ENCODE results near the gene NFAT5.
"Not testable (repeated sequence)": the region's sequence is repeated elsewhere in the genome, so short reads cannot be mapped to it uniquely, and the experiment has no call there.

The NFAT5 gene

DNA sequence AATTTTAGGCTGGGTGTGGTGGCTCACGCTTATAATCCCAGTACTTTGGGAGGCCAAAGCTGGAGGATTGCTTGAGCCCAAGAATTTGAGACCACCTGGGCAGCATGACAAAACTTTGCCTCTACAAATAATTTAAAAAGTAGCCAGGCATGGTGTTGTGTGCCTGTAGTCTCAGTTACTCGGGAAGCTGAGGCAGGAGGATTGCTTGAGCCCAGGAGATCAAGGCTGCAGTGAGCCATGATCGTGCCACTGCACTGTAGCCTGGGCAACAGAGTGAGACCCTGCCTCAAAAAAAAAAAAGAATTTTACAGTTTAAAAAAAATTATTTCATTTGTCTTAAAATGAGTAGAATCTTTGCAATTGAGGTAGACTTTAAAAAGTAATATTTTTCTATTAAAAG is 78.2 kb downstream of the NFAT5 start:
- not testable (repeated sequence) for DNase-seq

- DNase-seq = no peak
These were observed 79.0 kb downstream of the NFAT5 start for GRCh38 chr16:69644790-69645189.

GRCh38 chr16:69647020-69647419 is 81.3 kb downstream of the NFAT5 start:
- DNase-seq = no peak

DNA sequence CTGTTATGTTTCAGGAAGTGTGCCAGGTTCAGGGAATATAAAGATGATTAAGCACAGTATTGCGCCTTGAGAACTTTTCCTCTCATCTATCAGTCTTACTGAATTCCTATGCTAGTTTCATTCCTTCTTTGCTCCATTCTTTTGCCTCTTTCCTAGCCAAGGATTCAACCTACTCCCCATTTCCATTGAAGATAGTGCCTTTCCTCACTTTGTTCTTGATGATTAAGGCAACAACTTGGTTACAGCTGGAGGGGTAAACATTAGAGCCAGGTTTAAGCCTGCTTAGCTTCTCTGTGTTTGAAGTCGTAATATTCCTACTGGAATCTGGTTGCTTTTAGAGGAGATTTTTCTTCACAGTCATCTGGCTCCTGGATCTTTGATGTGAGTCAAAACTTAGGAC is 85.5 kb downstream of the NFAT5 start:
- no peak for DNase-seq

DNA sequence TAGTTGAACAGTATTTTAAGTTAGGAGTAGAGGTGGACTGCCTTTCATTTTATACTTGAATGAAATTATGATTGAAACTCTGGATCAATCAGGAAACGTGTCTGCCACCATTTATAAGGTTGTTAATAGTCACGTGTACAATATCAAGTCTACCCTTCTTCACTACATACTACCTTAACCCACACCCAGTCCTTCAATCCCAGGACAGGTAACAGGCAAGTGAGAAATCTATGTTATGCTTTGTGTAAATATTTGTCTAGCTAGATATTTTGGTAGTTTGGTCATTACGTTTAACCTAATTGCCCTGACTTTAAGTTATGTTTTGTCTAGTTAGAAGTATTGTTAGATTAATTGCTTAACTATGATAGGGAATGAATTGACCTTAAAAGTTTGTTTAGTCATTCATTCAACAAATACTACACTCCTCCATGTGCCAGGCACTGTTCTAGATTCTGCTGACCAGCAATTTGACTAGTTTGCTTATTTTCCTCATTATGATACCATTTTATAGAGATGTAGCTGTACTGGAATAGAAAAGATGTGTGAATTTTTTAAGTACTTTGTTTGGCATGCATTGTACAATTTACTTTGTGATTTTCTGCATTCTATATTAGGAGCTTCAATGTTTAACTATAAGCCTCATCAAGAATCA is 88.6 kb downstream of the NFAT5 start:
- no peak for DNase-seq

- DNase-seq = no peak
These were observed 94.4 kb downstream of the NFAT5 start for GRCh38 chr16:69660166-69660565.

DNA sequence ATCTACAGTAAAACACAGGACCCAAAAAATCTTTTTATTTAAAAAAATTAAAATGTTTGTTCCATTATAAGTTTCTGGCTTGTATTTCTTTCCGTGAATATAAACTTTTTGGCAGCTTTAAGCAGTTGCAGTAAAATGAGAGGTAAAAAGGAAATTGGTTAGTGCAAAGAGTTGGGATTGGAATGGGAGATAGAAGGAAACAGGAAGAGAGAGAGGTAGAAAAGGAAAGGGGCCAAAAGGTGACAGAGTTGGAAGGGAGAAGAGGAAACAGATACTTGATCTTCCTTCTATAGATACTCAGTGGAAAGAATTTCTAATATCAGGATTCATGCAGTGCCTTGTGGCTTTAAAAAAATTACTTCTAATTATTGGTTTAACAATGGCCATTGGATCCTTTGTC is 97.1 kb downstream of the NFAT5 start:
- no peak for DNase-seq

- DNase-seq = no peak
These were observed 98.1 kb downstream of the NFAT5 start for GRCh38 chr16:69663846-69664245.

- no peak for DNase-seq
These were observed 103.8 kb downstream of the NFAT5 start for GRCh38 chr16:69669577-69669976.

GRCh38 chr16:69672315-69672997 is 106.7 kb downstream of the NFAT5 start:
- DNase-seq = no peak

GRCh38 chr16:69672998-69673713 is 107.4 kb downstream of the NFAT5 start:
- DNase-seq = no peak

- DNase-seq = no peak
These were observed 114.6 kb downstream of the NFAT5 start for GRCh38 chr16:69680358-69680757.

GRCh38 chr16:69688589-69688988 is 122.8 kb downstream of the NFAT5 start:
- DNase-seq = no peak

DNA sequence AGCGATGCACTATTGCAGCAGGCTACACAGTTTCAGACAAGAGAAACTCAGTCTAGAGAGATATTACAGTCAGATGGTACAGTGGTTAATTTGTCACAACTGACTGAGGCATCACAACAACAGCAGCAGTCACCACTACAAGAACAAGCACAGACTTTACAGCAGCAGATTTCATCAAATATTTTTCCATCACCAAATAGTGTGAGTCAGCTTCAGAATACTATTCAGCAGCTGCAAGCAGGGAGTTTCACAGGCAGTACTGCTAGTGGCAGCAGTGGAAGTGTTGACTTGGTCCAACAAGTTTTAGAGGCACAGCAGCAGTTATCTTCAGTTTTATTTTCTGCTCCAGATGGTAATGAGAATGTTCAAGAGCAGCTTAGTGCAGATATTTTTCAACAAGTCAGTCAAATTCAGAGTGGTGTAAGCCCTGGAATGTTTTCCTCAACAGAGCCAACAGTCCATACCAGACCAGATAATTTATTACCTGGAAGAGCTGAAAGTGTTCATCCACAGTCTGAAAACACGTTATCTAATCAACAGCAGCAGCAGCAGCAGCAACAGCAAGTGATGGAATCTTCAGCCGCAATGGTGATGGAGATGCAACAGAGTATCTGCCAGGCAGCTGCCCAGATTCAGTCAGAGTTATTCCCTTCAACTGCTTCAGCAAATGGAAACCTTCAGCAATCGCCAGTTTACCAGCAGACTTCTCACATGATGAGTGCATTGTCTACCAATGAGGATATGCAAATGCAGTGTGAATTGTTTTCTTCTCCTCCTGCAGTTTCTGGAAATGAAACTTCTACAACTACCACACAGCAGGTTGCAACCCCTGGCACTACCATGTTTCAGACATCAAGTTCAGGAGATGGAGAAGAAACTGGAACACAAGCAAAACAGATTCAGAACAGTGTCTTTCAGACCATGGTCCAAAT is 126.5 kb downstream of the NFAT5 start:
- no peak for DNase-seq

- no peak for DNase-seq
These were observed 128.2 kb downstream of the NFAT5 start for GRCh38 chr16:69693916-69694315.

DNA sequence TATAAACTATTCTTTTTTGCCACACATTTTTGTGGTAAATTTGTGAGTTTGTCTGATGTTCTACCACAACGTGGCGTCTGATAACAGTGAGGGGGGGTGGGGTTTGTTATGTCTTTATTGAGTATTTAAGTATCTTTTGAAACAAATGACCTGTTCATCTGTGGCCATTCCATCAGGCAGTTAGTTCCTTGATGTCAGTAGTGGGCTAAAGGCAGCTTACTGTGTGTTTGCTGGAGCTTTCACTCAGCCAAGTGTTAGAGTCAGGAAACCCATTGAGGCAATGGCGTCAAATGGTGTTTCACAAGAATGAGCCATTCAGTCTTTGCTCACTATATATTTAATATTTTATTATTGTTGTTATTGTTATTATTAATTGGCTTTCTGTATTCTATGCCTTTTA is 132.6 kb downstream of the NFAT5 start:
- no peak for DNase-seq

DNA sequence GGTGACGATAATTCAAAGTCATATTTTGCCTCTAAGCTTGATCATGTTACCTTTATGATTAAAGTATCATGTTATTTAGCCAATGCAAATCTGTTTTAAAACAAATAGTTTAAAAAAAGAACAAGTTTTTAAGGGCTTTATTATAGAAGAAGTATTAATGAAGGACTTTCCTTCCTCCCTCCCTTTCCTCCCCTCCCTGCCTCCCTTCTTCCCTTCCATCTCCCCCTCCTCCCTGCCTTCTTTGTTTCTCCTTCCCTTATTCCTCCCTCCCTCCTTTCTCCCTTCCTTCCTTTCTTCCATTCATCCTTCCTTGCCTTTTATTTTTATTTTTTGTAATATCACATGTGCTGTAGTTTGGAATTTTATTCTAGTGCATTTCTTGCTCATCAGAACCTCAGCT is 134.1 kb downstream of the NFAT5 start:
- no peak for DNase-seq

- DNase-seq = no peak
These were observed 135.7 kb downstream of the NFAT5 start for GRCh38 chr16:69701452-69701851.

GRCh38 chr16:69701866-69702265 is 136.1 kb downstream of the NFAT5 start:
- no peak for DNase-seq

- DNase-seq = no peak
These were observed 137.9 kb downstream of the NFAT5 start for GRCh38 chr16:69703638-69704037.

- DNase-seq = peak; percentile 45
These were observed 140.6 kb downstream of the NFAT5 start for GRCh38 chr16:69706256-69706974.

DNA sequence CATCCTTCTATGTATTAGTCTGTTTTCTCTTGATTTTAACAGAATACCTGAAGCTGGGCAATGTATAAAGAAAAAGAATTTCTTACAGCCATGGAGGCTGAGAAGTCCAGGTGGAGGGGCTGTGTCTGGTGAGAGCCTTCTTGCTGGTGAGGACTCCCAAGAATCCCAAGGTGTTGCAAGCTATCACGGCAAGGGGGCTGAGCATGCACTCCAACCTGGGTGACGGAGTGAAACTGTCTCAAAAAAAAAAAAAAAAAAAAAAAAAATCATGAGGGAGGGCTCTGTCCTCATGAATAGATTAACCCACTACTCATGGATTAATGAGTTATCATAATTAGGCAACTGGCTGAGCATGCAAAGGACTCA is 141.2 kb downstream of the NFAT5 start:
- DNase-seq = no peak
